AG04450 (cell line): ENCODE data around the gene NOP58. TPM values are rescaled to one million over a fixed set of nuclear protein-coding genes. Genes with fewer than 3 reads are reported as not detected.
A peak's percentile ranks its signal among the peaks of the same experiment; 100 is the strongest.
"Not testable (repeated sequence)": the region's sequence is repeated elsewhere in the genome, so short reads cannot be mapped to it uniquely, and the experiment has no call there.

ENCODE experiments used
- CTCF ChIA-PET: fragments of 300-600, 350-600 bp; formaldehyde crosslinking; extraction: SDS; loops from one replicate; lab custom pipeline; 2022; ENCODE audit warnings: antibody characterized with exemption, inconsistent platforms; lab: Charles Lee
- POLR2A ChIA-PET: fragments of 350-600 bp; formaldehyde crosslinking; extraction: SDS; loops from one replicate; lab custom pipeline; 2021; ENCODE audit warnings: antibody characterized with exemption, inconsistent platforms; lab: Yijun Ruan, JAX
- DNase-seq: peaks from one replicate; pipeline ENCODE4 v3.0.0-alpha.2; 2011; ENCODE audit warnings: low read depth, low spot score
- H3K27ac ChIP-seq: one replicate; pipeline ENCODE4 v1.5.1; 2012; ENCODE audit warnings: low read depth, low read length, control low read depth
- H3K27me3 ChIP-seq: one replicate; pipeline ENCODE4 v1.6.0; 2012; ENCODE audit warnings: low read length; ENCODE audit not compliant: control insufficient read depth, insufficient read depth
- H3K4me3 ChIP-seq: 2 replicates; pipeline ENCODE4 v1.5.1; 2011; ENCODE audit warnings: mild to moderate bottlenecking, low read depth, low read length, control low read depth
- H3K9me3 ChIP-seq: 2 replicates; pipeline ENCODE4 v1.5.1; 2012; ENCODE audit warnings: low read length; ENCODE audit not compliant: control insufficient read depth, insufficient read depth
- polyA minus RNA-seq: library from RNA; depleted of rRNA, polyadenylated mRNA; stranded (reverse); fragments of >200 nt; gene quantifications from 2 replicates; pipeline ENCODE4 v1.2.3, GENCODE V29; 2011; rRNA and poly(A)+ RNA removed
- polyA plus RNA-seq: library from polyadenylated mRNA; depleted of rRNA; stranded (reverse); fragments of >200 nt; gene quantifications from 2 replicates; pipeline ENCODE4 v1.2.3, GENCODE V29; 2011; rRNA removed
- TF ChIP-seq, protein P1 (sequence below): IDR thresholded peaks from 2 replicates; pipeline ENCODE4 v1.5.1; 2011; ENCODE audit warnings: low read depth, low read length, control low read depth, inconsistent platforms

The NOP58 gene, protein sequence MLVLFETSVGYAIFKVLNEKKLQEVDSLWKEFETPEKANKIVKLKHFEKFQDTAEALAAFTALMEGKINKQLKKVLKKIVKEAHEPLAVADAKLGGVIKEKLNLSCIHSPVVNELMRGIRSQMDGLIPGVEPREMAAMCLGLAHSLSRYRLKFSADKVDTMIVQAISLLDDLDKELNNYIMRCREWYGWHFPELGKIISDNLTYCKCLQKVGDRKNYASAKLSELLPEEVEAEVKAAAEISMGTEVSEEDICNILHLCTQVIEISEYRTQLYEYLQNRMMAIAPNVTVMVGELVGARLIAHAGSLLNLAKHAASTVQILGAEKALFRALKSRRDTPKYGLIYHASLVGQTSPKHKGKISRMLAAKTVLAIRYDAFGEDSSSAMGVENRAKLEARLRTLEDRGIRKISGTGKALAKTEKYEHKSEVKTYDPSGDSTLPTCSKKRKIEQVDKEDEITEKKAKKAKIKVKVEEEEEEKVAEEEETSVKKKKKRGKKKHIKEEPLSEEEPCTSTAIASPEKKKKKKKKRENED
- polyA plus RNA-seq (41.9 and 63.4 TPM in 2 replicates), polyA minus RNA-seq (22.3 and 28.9 TPM in 2 replicates)

DNA sequence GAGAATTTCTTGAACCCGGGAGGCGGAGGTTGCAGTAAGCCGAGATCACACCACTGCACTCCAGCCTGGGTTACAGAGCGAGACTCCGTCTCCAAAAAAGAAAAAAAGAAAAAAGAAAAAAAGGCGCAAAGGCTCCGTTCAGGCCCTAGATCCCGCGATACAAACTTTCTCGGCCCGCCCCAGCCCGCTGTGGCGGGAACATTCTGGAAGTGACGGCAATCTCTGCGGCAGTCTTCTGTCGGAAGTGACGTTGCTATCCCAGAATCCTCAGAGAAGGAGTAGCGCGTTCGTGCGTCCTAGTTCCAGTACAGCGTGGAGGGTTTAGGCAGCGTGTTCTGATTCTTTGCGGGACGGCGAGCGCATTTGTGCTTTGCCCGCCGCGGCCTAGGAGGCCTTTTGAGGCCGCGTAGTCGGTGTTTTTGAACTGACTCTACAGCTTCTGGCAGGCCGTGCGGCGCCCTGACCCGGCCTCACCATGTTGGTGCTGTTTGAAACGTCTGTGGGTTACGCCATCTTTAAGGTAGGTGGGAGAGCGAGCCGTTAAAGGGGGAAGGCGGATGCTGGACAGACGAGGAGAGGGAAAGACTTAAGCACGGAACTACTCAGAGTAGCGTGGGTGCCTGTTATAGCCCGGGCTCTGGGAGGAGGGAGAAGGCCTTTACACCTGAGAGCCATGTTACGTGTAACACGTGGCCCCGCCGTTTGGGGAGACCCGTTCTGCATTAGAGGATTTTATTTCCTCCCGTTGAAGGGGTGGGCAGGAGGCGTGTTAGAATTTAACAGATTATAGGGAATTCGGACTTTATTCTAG is at the start of gene NOP58:
Gene NOP58 (plus strand): TSS at position 297 of the 811 bp plus-strand sequence. CDS start 179 bp downstream, at position 476.
- TF ChIP-seq, protein P1, sequence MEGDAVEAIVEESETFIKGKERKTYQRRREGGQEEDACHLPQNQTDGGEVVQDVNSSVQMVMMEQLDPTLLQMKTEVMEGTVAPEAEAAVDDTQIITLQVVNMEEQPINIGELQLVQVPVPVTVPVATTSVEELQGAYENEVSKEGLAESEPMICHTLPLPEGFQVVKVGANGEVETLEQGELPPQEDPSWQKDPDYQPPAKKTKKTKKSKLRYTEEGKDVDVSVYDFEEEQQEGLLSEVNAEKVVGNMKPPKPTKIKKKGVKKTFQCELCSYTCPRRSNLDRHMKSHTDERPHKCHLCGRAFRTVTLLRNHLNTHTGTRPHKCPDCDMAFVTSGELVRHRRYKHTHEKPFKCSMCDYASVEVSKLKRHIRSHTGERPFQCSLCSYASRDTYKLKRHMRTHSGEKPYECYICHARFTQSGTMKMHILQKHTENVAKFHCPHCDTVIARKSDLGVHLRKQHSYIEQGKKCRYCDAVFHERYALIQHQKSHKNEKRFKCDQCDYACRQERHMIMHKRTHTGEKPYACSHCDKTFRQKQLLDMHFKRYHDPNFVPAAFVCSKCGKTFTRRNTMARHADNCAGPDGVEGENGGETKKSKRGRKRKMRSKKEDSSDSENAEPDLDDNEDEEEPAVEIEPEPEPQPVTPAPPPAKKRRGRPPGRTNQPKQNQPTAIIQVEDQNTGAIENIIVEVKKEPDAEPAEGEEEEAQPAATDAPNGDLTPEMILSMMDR = no peak
- ChIA-PET CTCF (no interaction called here), POLR2A (interaction anchor here (0.6 to 0.8 kb wide), 5 partner anchors 11 to 420 kb away, joined by 3 to 8 read pairs (median 3); no protein-coding TSS in a partner anchor)

DNA sequence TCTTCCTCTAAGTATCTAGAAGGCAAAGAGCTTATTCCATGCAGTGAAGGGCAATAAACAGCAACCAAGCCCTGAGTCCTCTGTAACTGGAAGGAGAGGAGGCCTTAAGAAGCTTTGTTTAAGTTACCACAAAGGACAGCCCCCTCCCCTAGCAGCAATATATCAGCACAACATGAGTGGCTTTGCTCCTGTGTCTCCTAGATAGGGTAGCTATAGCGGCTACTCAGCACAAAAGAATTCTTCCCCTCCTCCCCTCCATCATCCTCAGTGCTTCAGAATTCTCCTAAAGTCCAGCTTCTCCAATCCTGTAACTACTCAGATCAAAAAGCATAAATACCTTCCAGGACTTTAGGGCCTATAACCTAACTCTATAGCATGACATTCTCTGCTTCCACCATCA is 43.7 kb upstream of the NOP58 start:
- Histone ChIP-seq H3K27me3 (no peaks in the 10 kb centered on the region), H3K4me3 (no peak overlapping the region), H3K9me3 (no peaks in the 10 kb centered on the region), H3K27ac (peak overlapping the region; percentile 11)
- TF ChIP-seq, protein P1 = no peak
- POLR2A ChIA-PET = interaction anchor here (0.7 kb wide), 1 partner anchor 43 kb away, joined by 3 read pairs; no protein-coding TSS in a partner anchor
- CTCF ChIA-PET = no interaction called here
- DNase-seq = no peak

More for the DNA sequence above, at the start of gene NOP58:
- Histone ChIP-seq H3K27me3 (no peaks in the 10 kb centered on the region), H3K27ac (peak within 1 kb of the TSS; percentile 96), H3K4me3 (peak within 1 kb of the TSS; percentile 99), H3K9me3 (no peaks in the 10 kb centered on the region; the same call in 1 of the 2 replicates)
- peak; percentile 84 for DNase-seq

DNA sequence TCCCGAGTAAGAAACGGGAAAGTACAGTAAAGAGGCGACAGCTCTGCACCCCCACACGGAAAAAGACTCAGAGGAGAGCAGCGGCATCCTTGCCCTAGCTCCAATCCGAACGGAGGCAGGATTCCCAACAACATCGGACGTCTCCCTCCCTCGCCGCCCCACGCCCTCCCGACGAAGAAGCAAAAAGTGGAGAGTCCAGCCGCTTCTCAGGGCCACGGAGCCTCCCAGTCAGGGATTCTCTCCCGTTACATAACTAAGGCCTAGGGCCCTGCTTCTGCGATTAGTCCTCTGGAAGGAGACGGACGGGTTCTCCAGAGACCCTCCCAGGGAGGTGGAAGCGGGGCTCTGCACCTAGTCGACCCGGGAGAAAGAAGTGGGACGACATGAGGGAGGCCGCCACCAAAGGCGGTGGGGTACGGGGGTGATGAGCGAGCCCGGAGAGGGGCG is 27.8 kb upstream of the NOP58 start:
- Histone ChIP-seq H3K27ac (peak overlapping the region; percentile 80), H3K9me3 (no peaks in the 10 kb centered on the region; the same call in 1 of the 2 replicates), H3K27me3 (no peaks in the 10 kb centered on the region), H3K4me3 (peak overlapping the region; percentile 88)
- POLR2A ChIA-PET = interaction anchor here (0.6 to 1.5 kb wide), 4 partner anchors 8 to 27 kb away, joined by 3 read pairs; no protein-coding TSS in a partner anchor
- DNase-seq = no peak
- CTCF ChIA-PET = interaction anchor here (0.9 kb wide), 1 partner anchor 377 kb away, joined by 3 read pairs; no protein-coding TSS in a partner anchor
- TF ChIP-seq, protein P1 = no peak

DNA sequence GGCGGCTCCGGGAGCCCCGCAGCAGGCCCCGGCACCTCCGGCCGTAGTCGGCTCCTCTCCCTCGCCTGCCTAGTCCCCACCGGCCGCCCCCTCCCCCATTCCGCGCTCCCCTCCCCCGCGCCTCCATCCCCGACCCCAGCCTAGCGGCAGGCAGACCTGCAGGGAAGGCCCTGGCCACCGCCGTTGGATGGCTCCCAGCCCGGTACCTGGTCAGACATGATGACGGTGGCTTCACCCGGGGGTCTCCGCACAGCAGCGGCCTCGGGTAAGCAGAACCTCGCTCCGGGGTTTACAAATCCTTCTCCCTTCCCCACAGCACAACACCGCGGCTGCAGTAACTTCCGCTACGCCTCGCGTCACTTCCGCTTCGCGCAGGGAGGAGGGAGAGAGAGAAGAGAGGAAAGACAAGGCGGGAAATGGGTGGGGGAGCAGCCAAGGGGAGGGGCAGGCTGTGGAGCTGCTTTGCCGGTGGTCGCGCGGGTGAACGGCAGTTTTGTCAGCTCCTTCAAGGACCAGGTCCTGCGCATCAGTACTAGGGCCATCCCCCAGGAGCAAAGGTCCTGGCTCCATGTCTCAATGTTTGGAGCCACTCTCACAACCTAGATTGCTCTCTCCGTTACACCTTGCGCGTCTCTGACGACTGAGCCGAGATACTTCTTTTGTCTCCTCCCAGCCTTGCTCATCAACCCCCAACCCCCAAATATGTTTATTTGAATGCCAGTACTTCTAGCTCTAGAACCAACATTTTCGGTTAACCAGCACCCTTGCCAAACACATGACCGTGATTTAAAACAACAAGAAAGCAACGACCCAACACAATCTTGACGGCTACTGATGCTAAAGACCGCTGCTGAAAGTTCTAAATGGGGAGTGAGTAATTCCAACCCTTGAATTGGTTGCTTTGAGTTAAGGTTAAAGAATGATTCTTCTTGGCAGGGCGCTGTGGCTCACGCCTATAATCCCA is 27.0 kb upstream of the NOP58 start, which contains the start of gene SUMO1:
Gene SUMO1 (minus strand): TSS at position 364 of the 964 bp plus-strand sequence. CDS start 146 bp downstream, at position 218.
- POLR2A ChIA-PET = interaction anchor here (0.9 to 1.5 kb wide), 2 partner anchors 8 to 16 kb away, joined by 3 read pairs; no protein-coding TSS in a partner anchor

DNA sequence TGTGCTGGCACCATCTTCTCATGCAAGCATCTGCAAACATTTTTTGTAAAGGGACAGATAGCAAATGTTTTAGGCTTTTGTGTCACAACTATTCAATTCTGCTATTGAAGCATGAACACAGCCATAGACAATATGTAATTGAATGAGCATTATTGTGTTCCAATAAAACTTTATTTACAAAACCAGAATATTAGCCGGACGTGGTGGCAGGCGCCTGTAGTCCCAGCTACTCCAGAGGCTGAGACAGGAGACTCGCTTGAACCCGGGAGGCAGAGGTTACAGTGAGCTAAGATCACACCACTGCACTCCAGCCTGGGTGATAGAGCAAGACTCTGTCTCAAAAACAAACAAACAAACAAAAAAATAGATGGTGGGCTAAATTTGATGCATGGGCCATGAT is 17.9 kb upstream of the NOP58 start:
- CTCF ChIA-PET, H3K27ac ChIP-seq, DNase-seq, POLR2A ChIA-PET, H3K27me3 ChIP-seq, H3K4me3 ChIP-seq: not testable (repeated sequence)
- H3K9me3 ChIP-seq = peaks cover 12% of the 10 kb centered on the region

More for the DNA sequence above, 27.0 kb upstream of the NOP58 start, which contains the start of gene SUMO1:
- TF ChIP-seq, protein P1 = no peak
- peak within 1 kb of the TSS; percentile 88 for H3K4me3 ChIP-seq
- H3K9me3 ChIP-seq = no peaks in the 10 kb centered on the region; the same call in 1 of the 2 replicates
- H3K27ac ChIP-seq = peak within 1 kb of the TSS; percentile 80
- no peaks in the 10 kb centered on the region for H3K27me3 ChIP-seq
- DNase-seq = no peak
- CTCF ChIA-PET = interaction anchor here (0.9 kb wide), 1 partner anchor 378 kb away, joined by 3 read pairs; no protein-coding TSS in a partner anchor
